ENCODE results near the gene OR5AP2. TPM values are rescaled to one million over a fixed set of nuclear protein-coding genes. Genes with fewer than 3 reads are reported as not detected.

OR5AP2 gene
- total RNA-seq, 2 donors from 2014 or later, result not detected

Other genes with a start within 250 kb of the OR5AP2 start
- not detected for gene OR5AL1, start 229.7 kb downstream of the OR5AP2 start, total RNA-seq
- not detected for gene OR5M3, start 169.1 kb downstream of the OR5AP2 start, total RNA-seq
- gene OR5M8, start 151.1 kb downstream of the OR5AP2 start, total RNA-seq, result not detected
- not detected for gene OR5M11, start 99.2 kb downstream of the OR5AP2 start, total RNA-seq
- not detected for gene OR5M10, start 64.7 kb downstream of the OR5AP2 start, total RNA-seq
- not detected for gene OR5M1, start 27.6 kb downstream of the OR5AP2 start, total RNA-seq
- not detected for gene OR5AR1, start 21.2 kb upstream of the OR5AP2 start, total RNA-seq
- not detected for gene OR9G1, start 56.7 kb upstream of the OR5AP2 start, total RNA-seq
- gene OR9G4, start 106.3 kb upstream of the OR5AP2 start, total RNA-seq, result not detected

Measured in natural killer cell treated with Interleukin-12 subunit alpha and Interleukin-12 subunit beta and Interleukin-15 and Interleukin-18, amount 100 ng/mL, for 72 hours (primary cell).